SH-SY5Y (cell line): ENCODE data around the gene HLA-DPA1.

Experiments
- GATA2 ChIP-seq: IDR thresholded peaks from 2 replicates; pipeline ENCODE4 v1.6.1; 2011; ENCODE audit warnings: mild to moderate bottlenecking, low read depth, low read length
- GATA3 ChIP-seq: IDR thresholded peaks from 2 replicates; pipeline ENCODE4 v1.6.1; 2011; ENCODE audit warnings: low read depth, mild to moderate bottlenecking, low read length, moderate library complexity

- TF ChIP-seq GATA3 = no peak
- TF ChIP-seq GATA2 = no peak
Observed at GRCh38 chr6:33023536-33023935, 49.9 kb downstream of the HLA-DPA1 start.
